Glutamatergic neuron (in vitro differentiated cells): ENCODE measurements around the gene MPP4. TPM values are rescaled to one million over a fixed set of nuclear protein-coding genes. Genes with fewer than 3 reads are reported as not detected.

ENCODE experiments used
- DNase-seq: peaks from one replicate; pipeline ENCODE4 v3.0.0; 2022
- H3K27ac Mint-ChIP-seq: one replicate; pipeline ENCODE4 v1.8.0; 2020; ENCODE audit warnings: mild to moderate bottlenecking, mixed read lengths, inconsistent platforms; ENCODE audit not compliant: unreplicated experiment
- H3K27me3 Mint-ChIP-seq: one replicate; pipeline ENCODE4 v1.8.0; 2020; ENCODE audit warnings: mild to moderate bottlenecking, moderate library complexity, mixed read lengths, inconsistent platforms; ENCODE audit not compliant: unreplicated experiment
- H3K36me3 Mint-ChIP-seq: one replicate; pipeline ENCODE4 v1.8.0; 2020; ENCODE audit warnings: mild to moderate bottlenecking, mixed read lengths, inconsistent platforms; ENCODE audit not compliant: unreplicated experiment
- H3K4me1 Mint-ChIP-seq: one replicate; pipeline ENCODE4 v1.8.0; 2020; ENCODE audit warnings: mild to moderate bottlenecking, low read depth, mixed read lengths, inconsistent platforms; ENCODE audit not compliant: unreplicated experiment
- H3K4me3 Mint-ChIP-seq: one replicate; pipeline ENCODE4 v1.8.0; 2020; ENCODE audit warnings: mild to moderate bottlenecking, mixed read lengths, inconsistent platforms; ENCODE audit not compliant: unreplicated experiment
- H3K9me3 Mint-ChIP-seq: one replicate; pipeline ENCODE4 v1.8.0; 2020; ENCODE audit warnings: mild to moderate bottlenecking, moderate library complexity, mixed read lengths, inconsistent platforms; ENCODE audit not compliant: unreplicated experiment
- total RNA-seq: library from RNA; stranded (reverse); fragmentation: NEBNext Ultra II Directional; extraction: Animal tissue kit (Norgen Biotek cat#: 25700); gene quantifications from one replicate; pipeline ENCODE4 v1.2.1, GENCODE V29; 2021; ENCODE audit not compliant: unreplicated experiment
- TF ChIP-seq, protein P1 (sequence below): fragments of 200-600 bp; sonication (generic); IDR thresholded peaks from one replicate; pipeline ENCODE4 v1.5.0; 2021; ENCODE audit not compliant: partially characterized antibody, unreplicated experiment

MPP4 gene
- total RNA-seq, 1 donor from 2014 or later: 0.25 TPM

GRCh38 chr2:201707753-201708152 is 9.3 kb upstream of the MPP4 start:
- Mint-ChIP-seq H3K9me3 (peaks cover 2% of the 10 kb centered on the region), H3K4me1 (no peaks in the 10 kb centered on the region), H3K27me3 (no peaks in the 10 kb centered on the region), H3K36me3 (no peaks in the 10 kb centered on the region), H3K27ac (no peak overlapping the region), H3K4me3 (no peak overlapping the region)
- no peak for DNase-seq
- TF ChIP-seq, protein P1, sequence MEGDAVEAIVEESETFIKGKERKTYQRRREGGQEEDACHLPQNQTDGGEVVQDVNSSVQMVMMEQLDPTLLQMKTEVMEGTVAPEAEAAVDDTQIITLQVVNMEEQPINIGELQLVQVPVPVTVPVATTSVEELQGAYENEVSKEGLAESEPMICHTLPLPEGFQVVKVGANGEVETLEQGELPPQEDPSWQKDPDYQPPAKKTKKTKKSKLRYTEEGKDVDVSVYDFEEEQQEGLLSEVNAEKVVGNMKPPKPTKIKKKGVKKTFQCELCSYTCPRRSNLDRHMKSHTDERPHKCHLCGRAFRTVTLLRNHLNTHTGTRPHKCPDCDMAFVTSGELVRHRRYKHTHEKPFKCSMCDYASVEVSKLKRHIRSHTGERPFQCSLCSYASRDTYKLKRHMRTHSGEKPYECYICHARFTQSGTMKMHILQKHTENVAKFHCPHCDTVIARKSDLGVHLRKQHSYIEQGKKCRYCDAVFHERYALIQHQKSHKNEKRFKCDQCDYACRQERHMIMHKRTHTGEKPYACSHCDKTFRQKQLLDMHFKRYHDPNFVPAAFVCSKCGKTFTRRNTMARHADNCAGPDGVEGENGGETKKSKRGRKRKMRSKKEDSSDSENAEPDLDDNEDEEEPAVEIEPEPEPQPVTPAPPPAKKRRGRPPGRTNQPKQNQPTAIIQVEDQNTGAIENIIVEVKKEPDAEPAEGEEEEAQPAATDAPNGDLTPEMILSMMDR: no peak

DNA sequence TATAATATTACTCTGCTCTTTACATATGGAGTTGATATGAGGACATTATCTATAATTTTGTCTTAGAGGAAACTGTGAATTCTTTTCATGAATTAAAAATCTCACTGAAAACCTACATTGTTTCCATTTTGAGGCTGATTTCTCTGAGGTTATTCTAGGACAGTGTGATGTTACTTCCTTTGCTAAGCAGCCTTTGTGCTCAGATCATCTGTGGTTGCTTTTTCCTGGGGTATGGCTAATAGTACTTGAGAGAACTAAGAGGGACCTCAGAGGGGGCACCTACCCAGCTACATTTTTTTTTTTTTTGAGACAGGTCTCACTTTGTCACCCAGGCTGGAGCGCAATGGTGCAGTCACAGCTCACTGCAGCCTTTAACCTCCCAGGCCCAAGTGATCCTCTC is 8.7 kb upstream of the MPP4 start:
- H3K4me3 Mint-ChIP-seq: no peak overlapping the region
- TF ChIP-seq, protein P1: no peak
- H3K27ac Mint-ChIP-seq: no peak overlapping the region
- H3K4me1 Mint-ChIP-seq: no peaks in the 10 kb centered on the region
- no peaks in the 10 kb centered on the region for H3K36me3 Mint-ChIP-seq
- DNase-seq: no peak
- no peaks in the 10 kb centered on the region for H3K27me3 Mint-ChIP-seq
- H3K9me3 Mint-ChIP-seq: peaks cover 2% of the 10 kb centered on the region

- no peak overlapping the region for H3K27ac Mint-ChIP-seq
- H3K4me1 Mint-ChIP-seq: no peaks in the 10 kb centered on the region
- no peak for DNase-seq
- TF ChIP-seq, protein P1: no peak
- H3K27me3 Mint-ChIP-seq: no peaks in the 10 kb centered on the region
- H3K9me3 Mint-ChIP-seq: peaks cover 2% of the 10 kb centered on the region
- no peak overlapping the region for H3K4me3 Mint-ChIP-seq
- no peaks in the 10 kb centered on the region for H3K36me3 Mint-ChIP-seq
Measured at GRCh38 chr2:201704536-201704935, 6.1 kb upstream of the MPP4 start.

DNA sequence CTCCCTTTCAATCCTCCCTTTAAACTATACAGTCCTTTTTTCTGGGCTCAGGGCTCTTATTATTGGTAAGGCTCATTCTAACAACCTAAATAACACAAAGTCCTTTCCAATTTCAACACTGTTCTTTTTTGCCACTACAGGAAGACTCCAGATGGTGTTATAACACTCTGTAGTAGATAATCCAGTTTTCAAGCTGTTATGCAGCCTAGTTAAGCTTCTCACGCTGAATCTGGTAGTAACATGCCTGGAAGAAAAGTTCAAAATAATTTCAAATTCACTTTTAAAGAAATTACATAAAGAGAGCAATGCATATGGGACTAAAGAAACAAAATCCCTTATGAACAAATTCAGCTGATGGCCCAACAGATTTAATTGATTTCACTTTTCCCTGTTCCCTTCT is 3.2 kb upstream of the MPP4 start:
- H3K4me1 Mint-ChIP-seq: no peaks in the 10 kb centered on the region

DNA sequence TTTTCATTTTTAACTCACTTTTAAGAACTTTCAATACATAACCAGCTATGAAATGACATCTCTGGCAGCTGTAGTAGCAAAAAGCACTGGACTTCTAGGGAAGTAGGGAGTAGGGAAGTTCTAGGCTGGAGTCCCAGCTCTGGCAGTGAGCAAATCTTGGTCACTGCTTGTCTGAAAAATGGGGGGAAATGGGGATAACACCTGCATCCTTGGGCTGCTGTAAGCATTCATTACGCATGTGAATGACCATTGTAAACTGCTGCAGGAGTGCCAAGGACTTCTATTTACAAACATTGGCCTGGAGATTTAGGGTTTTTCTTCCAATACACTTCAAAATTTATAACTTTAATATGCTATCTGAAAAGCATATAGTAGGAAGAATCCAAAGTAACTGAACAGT is 972 bp upstream of the MPP4 start:
- Mint-ChIP-seq H3K9me3 (peaks cover 2% of the 10 kb centered on the region), H3K27me3 (no peaks in the 10 kb centered on the region), H3K36me3 (no peaks in the 10 kb centered on the region), H3K4me3 (no peak overlapping the region), H3K4me1 (peaks cover 1% of the 10 kb centered on the region), H3K27ac (no peak overlapping the region)
- no peak for DNase-seq
- TF ChIP-seq, protein P1: no peak

More for the DNA sequence above, 3.2 kb upstream of the MPP4 start:
- DNase-seq: no peak
- no peaks in the 10 kb centered on the region for H3K36me3 Mint-ChIP-seq
- no peaks in the 10 kb centered on the region for H3K27me3 Mint-ChIP-seq
- no peak overlapping the region for H3K4me3 Mint-ChIP-seq
- TF ChIP-seq, protein P1: no peak
- peaks cover 2% of the 10 kb centered on the region for H3K9me3 Mint-ChIP-seq
- no peak overlapping the region for H3K27ac Mint-ChIP-seq
